MM.1S (cell line): ENCODE data around the gene UBE2E1.

ENCODE experiments used
- DNase-seq: peaks from one replicate; pipeline ENCODE4 v3.0.0-alpha.2; 2015
- H2AFZ ChIP-seq: fragments of 300-600 bp; sonication (generic); 2 replicates; pipeline ENCODE4 v1.6.0; 2016; ENCODE audit warnings: antibody characterized with exemption, low read length
- H3F3A ChIP-seq: fragments of 300-600 bp; sonication (generic); 2 replicates; pipeline ENCODE4 v1.6.1; 2016; ENCODE audit warnings: mild to moderate bottlenecking, antibody characterized with exemption, low read length, moderate library complexity, mixed read lengths; ENCODE audit not compliant: insufficient read depth
- H3K27ac ChIP-seq: fragments of 300-600 bp; sonication (generic); 2 replicates; pipeline ENCODE4 v1.5.1; 2016; ENCODE audit warnings: mild to moderate bottlenecking, low read length
- H3K27me3 ChIP-seq: fragments of 300-600 bp; sonication (generic); replicated peaks from 2 replicates; pipeline ENCODE4 v1.6.0; 2016; ENCODE audit warnings: low read length; ENCODE audit not compliant: insufficient read depth
- H3K36me3 ChIP-seq: fragments of 300-600 bp; sonication (generic); replicated peaks from 2 replicates; pipeline ENCODE4 v1.6.1; 2016; ENCODE audit warnings: mild to moderate bottlenecking, low read length, mixed read lengths; ENCODE audit not compliant: insufficient read depth
- H3K4me1 ChIP-seq: fragments of 300-600 bp; sonication (generic); 2 replicates; pipeline ENCODE4 v1.6.1; 2016; ENCODE audit warnings: low read length, mixed read lengths
- H3K4me2 ChIP-seq: fragments of 300-600 bp; sonication (generic); 2 replicates; pipeline ENCODE4 v1.6.0; 2016; ENCODE audit warnings: low read depth, low read length
- H3K4me3 ChIP-seq: fragments of 300-600 bp; sonication (generic); 2 replicates; pipeline ENCODE4 v1.5.1; 2016; ENCODE audit warnings: low read length, mixed read lengths
- H3K79me2 ChIP-seq: fragments of 300-600 bp; sonication (generic); 2 replicates; pipeline ENCODE4 v1.6.1; 2016; ENCODE audit warnings: mixed run types, low read length, mixed read lengths
- H3K9ac ChIP-seq: fragments of 300-600 bp; sonication (generic); 2 replicates; pipeline ENCODE4 v1.6.1; 2016; ENCODE audit warnings: low read length, mixed read lengths
- H3K9me2 ChIP-seq: fragments of 300-600 bp; sonication (generic); replicated peaks from 2 replicates; pipeline ENCODE4 v1.6.1; 2016; ENCODE audit warnings: mild to moderate bottlenecking, low read length, mixed read lengths; ENCODE audit not compliant: insufficient read depth
- H3K9me3 ChIP-seq: fragments of 300-600 bp; sonication (generic); replicated peaks from 2 replicates; pipeline ENCODE4 v1.6.1; 2016; ENCODE audit warnings: mild to moderate bottlenecking, low read length, mixed read lengths; ENCODE audit not compliant: insufficient read depth
- H4K20me1 ChIP-seq: fragments of 300-600 bp; sonication (generic); 2 replicates; pipeline ENCODE4 v1.6.1; 2016; ENCODE audit warnings: mild to moderate bottlenecking, low read length, moderate library complexity, mixed read lengths; ENCODE audit not compliant: insufficient read depth
- CTCF ChIP-seq: fragments of 300-600 bp; sonication (generic); IDR thresholded peaks from 2 replicates; pipeline ENCODE4 v1.5.1; 2016; ENCODE audit warnings: antibody characterized with exemption, low read length, mixed read lengths
- EZH2 ChIP-seq: fragments of 300-600 bp; sonication (generic); optimal IDR thresholded peaks from 2 replicates; pipeline ENCODE3; 2017; ENCODE audit warnings: low read depth, mild to moderate bottlenecking, antibody characterized with exemption, low read length, mixed read lengths
- EZH2phosphoT487 ChIP-seq: fragments of 300-600 bp; sonication (generic); IDR thresholded peaks from 2 replicates; pipeline ENCODE4 v1.6.1; 2018; ENCODE audit warnings: antibody characterized with exemption, low read length

Gene UBE2E1

GRCh38 chr3:23863060-23863459 is 57.3 kb downstream of the UBE2E1 start:
- Histone ChIP-seq H2AFZ (no peak overlapping the region), H3K27me3 (no peaks in the 10 kb centered on the region), H3K4me1 (0 out of 2 replicates have a peak, but pooled peaks cover 3% of the 10 kb centered on the region), H3K36me3 (peaks cover 7% of the 10 kb centered on the region; the same call in 1 of the 2 replicates), H3F3A (no peaks in the 10 kb centered on the region), H3K9me3 (no peaks in the 10 kb centered on the region), H3K27ac (no peak overlapping the region), H3K4me2 (no peak overlapping the region), H3K9ac (no peak overlapping the region), H3K79me2 (peaks cover 100% of the 10 kb centered on the region), H3K4me3 (no peak overlapping the region), H3K9me2 (no peaks in the 10 kb centered on the region), H4K20me1 (peaks cover 60% of the 10 kb centered on the region)
- DNase-seq = no peak
- no peak for TF ChIP-seq CTCF
- no peak for TF ChIP-seq EZH2
- no peak for TF ChIP-seq EZH2phosphoT487

GRCh38 chr3:23864931-23865330 is 59.2 kb downstream of the UBE2E1 start:
- no peaks in the 10 kb centered on the region for H3K27me3 ChIP-seq
- no peak overlapping the region for H3K27ac ChIP-seq
- no peak for DNase-seq
- peaks cover 53% of the 10 kb centered on the region for H4K20me1 ChIP-seq
- no peak overlapping the region for H3K4me2 ChIP-seq
- H3K4me3 ChIP-seq = no peak overlapping the region
- H3K4me1 ChIP-seq = no peaks in the 10 kb centered on the region
- TF ChIP-seq EZH2 = no peak
- no peak for TF ChIP-seq EZH2phosphoT487
- TF ChIP-seq CTCF = no peak
- H3K9ac ChIP-seq = no peak overlapping the region
- no peak overlapping the region for H2AFZ ChIP-seq
- H3K9me3 ChIP-seq = no peaks in the 10 kb centered on the region
- H3F3A ChIP-seq = no peaks in the 10 kb centered on the region
- peaks cover 7% of the 10 kb centered on the region; the same call in 1 of the 2 replicates for H3K36me3 ChIP-seq
- no peaks in the 10 kb centered on the region for H3K9me2 ChIP-seq
- peaks cover 100% of the 10 kb centered on the region for H3K79me2 ChIP-seq

GRCh38 chr3:23865595-23866396 is 60.0 kb downstream of the UBE2E1 start:
- Histone ChIP-seq H3K9me3 (no peaks in the 10 kb centered on the region), H3K27ac (no peak overlapping the region), H4K20me1 (peaks cover 45% of the 10 kb centered on the region), H3K36me3 (peaks cover 5% of the 10 kb centered on the region; the same call in 1 of the 2 replicates), H3K4me2 (no peak overlapping the region), H3K79me2 (peaks cover 96% of the 10 kb centered on the region), H3K4me1 (no peaks in the 10 kb centered on the region), H3K9ac (no peak overlapping the region), H3F3A (no peaks in the 10 kb centered on the region), H3K4me3 (no peak overlapping the region), H2AFZ (no peak overlapping the region), H3K9me2 (no peaks in the 10 kb centered on the region), H3K27me3 (no peaks in the 10 kb centered on the region)
- DNase-seq = no peak
- no peak for TF ChIP-seq CTCF
- TF ChIP-seq EZH2phosphoT487 = no peak
- no peak for TF ChIP-seq EZH2
